Colonic mucosa (tissue), 4 donors: ENCODE measurements around the gene CNIH3. TPM values are rescaled to one million over a fixed set of nuclear protein-coding genes. Genes with fewer than 3 reads are reported as not detected.

Source experiments
- DNase-seq: peaks from one replicate; pipeline ENCODE4 v3.0.0-alpha.2; 2020
- H3K27ac ChIP-seq: fragments of 200-600 bp; one replicate; pipeline ENCODE4 v1.8.0; 2021
- H3K27me3 ChIP-seq: fragments of 200-600 bp; one replicate; pipeline ENCODE4 v1.8.0; 2021
- H3K36me3 ChIP-seq: fragments of 200-600 bp; one replicate; pipeline ENCODE4 v1.8.0; 2021
- H3K4me1 ChIP-seq: fragments of 200-600 bp; one replicate; pipeline ENCODE4 v1.8.0; 2021; ENCODE audit warnings: mild to moderate bottlenecking
- H3K4me3 ChIP-seq: fragments of 200-600 bp; one replicate; pipeline ENCODE4 v1.8.0; 2021
- H3K9ac ChIP-seq, 2 donors: one replicate each; pipeline ENCODE4 v1.7.0; 2013; ENCODE audit warnings: control low read depth in 2 of 2, low read depth in 2 of 2, low read length in 2 of 2
- H3K9me3 ChIP-seq: fragments of 200-600 bp; one replicate; pipeline ENCODE4 v1.8.0; 2021
- CTCF ChIP-seq: fragments of 200-600 bp; IDR thresholded peaks from one replicate; pipeline ENCODE4 v1.8.0; 2022; ENCODE audit warnings: antibody characterized with exemption, mild to moderate bottlenecking
- intact Hi-C: fragments of 100-400 bp; cut with DNase I; formaldehyde crosslinking; loops from one replicate; pipeline ENCODE4 v1.14.1; 2022
- total RNA-seq, 2 donors: library from RNA; stranded (reverse); fragmentation: NEBNext Ultra II Directional in 1 of 2; extraction: Animal tissue kit (Norgen Biotek cat#: 25700) in 1 of 2; gene quantifications; one replicate each; pipeline ENCODE4 v1.2.1, GENCODE V29; 2021
- donor health status: healthy.
- donor health status: DM: no; HTN: no; CAD: no.
- donor health status: DM: no; HTN: no; CAD: no.

Gene CNIH3
- total RNA-seq, 2 donors from 2014 or later, result 0.69 to 1.4 TPM

- intact Hi-C loops, result no loop called here
- no peaks in the 10 kb centered on the region for H3K9me3 ChIP-seq
- no peak overlapping the region for H3K27ac ChIP-seq
- H3K4me1 ChIP-seq, result no peaks in the 10 kb centered on the region
- no peak for DNase-seq
- no peak overlapping the region for H3K4me3 ChIP-seq
- no peaks in the 10 kb centered on the region for H3K27me3 ChIP-seq
- no peak for TF ChIP-seq CTCF
- H3K36me3 ChIP-seq, result no peaks in the 10 kb centered on the region
- H3K9ac ChIP-seq, result no peak overlapping the region
These were observed 135.7 kb downstream of the CNIH3 start for GRCh38 chr1:224751624-224752311.

DNA sequence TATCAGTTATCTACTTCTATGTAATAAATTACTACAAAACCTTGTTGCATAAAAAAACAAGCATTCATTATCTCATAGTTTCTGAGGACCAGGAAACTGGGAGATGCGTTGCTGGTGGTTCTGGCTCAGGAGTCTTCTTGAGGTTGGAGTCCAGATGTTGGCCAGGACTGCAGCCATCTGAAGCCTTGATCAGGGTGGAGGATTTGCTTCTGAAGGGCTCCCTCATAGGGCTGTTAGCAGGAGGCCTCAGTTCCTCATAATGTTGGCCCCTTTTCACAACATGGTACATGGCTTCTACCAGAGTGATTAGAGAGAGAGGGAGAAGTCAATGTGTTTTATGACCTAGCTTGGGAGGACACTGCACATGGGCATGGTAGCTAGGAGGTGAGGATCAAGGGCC, 137.4 kb downstream of the CNIH3 start:
- no peaks in the 10 kb centered on the region for H3K36me3 ChIP-seq
- no peak overlapping the region for H3K9ac ChIP-seq
- H3K4me3 ChIP-seq, result no peak overlapping the region
- TF ChIP-seq CTCF, result no peak
- no peak for DNase-seq
- no peaks in the 10 kb centered on the region for H3K27me3 ChIP-seq
- H3K9me3 ChIP-seq, result no peaks in the 10 kb centered on the region
- no peak overlapping the region for H3K27ac ChIP-seq
- H3K4me1 ChIP-seq, result no peaks in the 10 kb centered on the region
- intact Hi-C loops, result no loop called here

GRCh38 chr1:224755586-224755985, 139.5 kb downstream of the CNIH3 start:
- Histone ChIP-seq H3K4me3 (no peak overlapping the region), H3K27ac (no peak overlapping the region), H3K27me3 (no peaks in the 10 kb centered on the region), H3K9me3 (no peaks in the 10 kb centered on the region), H3K4me1 (no peaks in the 10 kb centered on the region), H3K36me3 (no peaks in the 10 kb centered on the region), H3K9ac (no peak overlapping the region)
- intact Hi-C loops, result no loop called here
- DNase-seq, result no peak
- TF ChIP-seq CTCF, result no peak

- Histone ChIP-seq H3K27ac (no peak overlapping the region), H3K9ac (no peak overlapping the region), H3K27me3 (no peaks in the 10 kb centered on the region), H3K4me1 (no peaks in the 10 kb centered on the region), H3K4me3 (no peak overlapping the region), H3K36me3 (no peaks in the 10 kb centered on the region), H3K9me3 (no peaks in the 10 kb centered on the region)
- TF ChIP-seq CTCF, result no peak
- DNase-seq, result no peak
- intact Hi-C loops, result no loop called here
These were observed 141.4 kb downstream of the CNIH3 start for GRCh38 chr1:224757508-224757907.

DNA sequence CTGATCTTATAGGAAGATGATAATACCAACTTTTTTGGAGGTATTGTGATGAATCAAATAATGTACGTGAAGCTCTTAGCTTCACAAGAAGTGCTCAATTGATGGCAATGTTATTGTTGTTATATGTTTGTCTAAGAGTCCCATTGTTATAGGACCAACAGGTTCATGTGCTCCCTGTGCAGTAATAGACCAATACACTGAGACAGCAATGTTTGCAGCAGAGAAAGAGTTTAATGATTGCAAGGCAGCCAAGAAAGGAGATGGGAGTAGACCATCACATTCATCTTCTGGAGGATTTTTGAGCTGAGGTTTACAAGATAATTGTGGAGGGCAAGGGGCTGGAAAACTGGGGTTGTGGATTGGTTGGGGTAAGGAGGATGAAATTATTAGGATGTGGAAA, 143.0 kb downstream of the CNIH3 start:
- intact Hi-C loops, result no loop called here
- H3K4me1 ChIP-seq, result no peaks in the 10 kb centered on the region
- no peak overlapping the region for H3K4me3 ChIP-seq
- no peak overlapping the region for H3K27ac ChIP-seq
- DNase-seq, result no peak
- H3K9me3 ChIP-seq, result no peaks in the 10 kb centered on the region
- H3K36me3 ChIP-seq, result no peaks in the 10 kb centered on the region
- TF ChIP-seq CTCF, result no peak
- no peaks in the 10 kb centered on the region for H3K27me3 ChIP-seq
- no peak overlapping the region for H3K9ac ChIP-seq
